ENCODE data around the gene MBD2.
"Not testable (repeated sequence)": the region's sequence is repeated elsewhere in the genome, so short reads cannot be mapped to it uniquely, and the experiment has no call there.

The MBD2 gene

GRCh38 chr18:54224379-54225014, at the start of gene MBD2:
Gene MBD2 (minus strand): TSS chr18:54224669. CDS start chr18:54224559, 110 bp downstream.
- DNase-seq (ENCODE audit: low spot score), result peak; percentile 91

- DNase-seq (ENCODE audit: low spot score), result peak; percentile 57
Measured at GRCh38 chr18:54269893-54270844, 45.7 kb upstream of the MBD2 start.

DNA sequence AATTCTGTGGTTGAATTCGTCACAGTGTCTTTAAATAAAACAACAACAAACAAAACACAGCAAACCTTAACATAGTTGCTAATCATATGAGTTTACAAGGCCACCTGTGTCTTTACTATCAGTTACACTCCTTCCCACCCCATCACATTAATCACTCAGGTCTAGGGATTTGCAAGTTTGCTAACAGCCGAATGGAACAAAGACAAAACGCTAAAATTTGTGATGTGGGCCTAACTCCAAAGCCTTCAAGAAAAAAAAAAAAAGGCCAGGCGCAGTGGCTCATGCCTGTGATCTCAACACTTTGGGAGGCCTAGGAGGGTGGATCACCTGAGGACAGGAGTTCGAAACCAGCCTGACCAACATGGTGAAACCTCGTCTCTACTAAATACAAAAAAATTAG, 44.3 kb upstream of the MBD2 start:
- no peak for DNase-seq (ENCODE audit: low spot score)

GRCh38 chr18:54267701-54268100, 43.2 kb upstream of the MBD2 start:
- DNase-seq (ENCODE audit: low spot score), result no peak

DNA sequence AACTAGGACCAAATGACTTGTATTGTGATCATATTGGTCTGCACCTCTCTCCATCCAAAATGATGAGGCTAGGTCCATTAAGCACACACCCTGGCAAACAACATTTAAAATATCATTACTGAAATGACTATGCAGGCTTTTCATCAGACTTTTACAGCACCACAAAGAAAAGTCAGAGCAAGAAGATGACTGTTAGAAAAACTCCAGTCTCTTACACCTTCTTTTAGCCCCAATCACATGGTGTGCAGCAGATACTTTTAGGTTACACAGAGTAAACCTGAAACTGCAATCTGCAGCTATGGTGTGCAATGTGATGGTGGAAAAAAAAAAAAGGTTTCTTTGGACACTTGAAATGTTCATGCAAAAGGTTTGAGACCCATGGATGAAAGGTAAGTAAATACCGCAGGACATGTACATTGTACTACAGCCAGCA, 39.5 kb upstream of the MBD2 start:
- DNase-seq (ENCODE audit: low spot score), result no peak

- no peak for DNase-seq (ENCODE audit: low spot score)
Measured at GRCh38 chr18:54261894-54262293, 37.4 kb upstream of the MBD2 start.

- no peak for DNase-seq (ENCODE audit: low spot score)
Measured at GRCh38 chr18:54260396-54261072, 36.1 kb upstream of the MBD2 start.

- not testable (repeated sequence) for DNase-seq (ENCODE audit: low spot score)
Measured at GRCh38 chr18:54257818-54258217, 33.3 kb upstream of the MBD2 start.

DNA sequence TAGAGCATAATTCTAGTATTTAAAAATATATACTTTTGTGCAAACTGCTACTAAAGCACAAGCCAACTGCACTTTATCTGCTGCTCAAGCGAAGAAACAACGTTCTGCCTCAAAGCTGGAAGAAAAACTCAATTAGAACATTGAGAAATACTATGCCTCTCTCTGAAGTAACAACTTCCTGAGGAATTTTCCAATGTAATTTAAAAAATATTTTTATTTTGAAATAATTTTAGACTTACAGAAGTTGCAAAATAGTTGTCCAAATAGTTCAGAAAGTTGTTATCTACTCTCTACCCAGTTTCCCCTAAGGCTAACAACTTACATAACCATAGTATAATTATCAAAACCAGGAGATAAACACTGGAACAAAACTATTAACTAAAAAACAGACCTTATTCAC, 32.5 kb upstream of the MBD2 start:
- no peak for DNase-seq (ENCODE audit: low spot score)

DNA sequence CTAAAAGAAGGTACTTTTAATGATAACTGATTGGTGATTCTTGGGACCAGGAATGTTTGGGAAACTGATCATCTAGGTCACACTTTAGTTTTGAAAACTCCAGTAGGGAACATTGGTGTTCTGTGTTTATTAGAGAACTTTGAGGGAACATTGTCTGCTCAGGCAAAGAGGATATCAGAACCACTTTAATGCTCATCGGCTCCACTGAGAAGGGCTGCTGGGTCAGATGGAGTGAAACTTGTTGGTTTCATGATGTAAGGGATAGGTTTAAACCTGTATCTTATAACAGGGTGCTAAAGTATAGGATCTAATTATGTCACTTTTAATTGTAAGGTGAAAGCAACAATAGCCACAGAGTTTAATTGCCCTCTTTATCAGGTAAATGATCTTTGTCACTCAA, 30.7 kb upstream of the MBD2 start:
- DNase-seq (ENCODE audit: low spot score), result no peak

DNA sequence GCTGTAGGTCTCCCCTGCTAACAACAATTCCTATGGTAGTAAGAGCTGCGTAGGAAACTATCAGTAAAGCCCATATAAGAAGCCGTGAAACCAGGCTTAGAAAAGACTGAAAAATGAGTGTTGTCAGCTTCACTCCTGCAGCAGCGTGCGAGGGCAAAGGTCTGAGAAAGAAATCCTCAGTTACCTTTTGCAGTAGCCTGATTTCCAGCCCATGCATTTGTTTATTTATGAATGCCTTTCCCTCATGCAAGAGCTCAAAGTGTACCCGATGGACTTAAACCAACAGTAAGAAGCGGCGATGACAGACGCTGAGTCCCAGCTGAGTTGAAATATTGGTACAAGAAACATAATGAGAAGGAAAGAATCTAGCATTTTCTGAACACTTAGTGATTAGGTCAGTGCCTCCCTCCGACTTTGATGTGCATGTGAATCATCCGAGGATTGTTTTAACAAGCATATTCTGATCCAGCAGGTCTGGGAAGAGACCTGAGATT, 29.8 kb upstream of the MBD2 start:
- peak; percentile 67 for DNase-seq (ENCODE audit: low spot score)

DNA sequence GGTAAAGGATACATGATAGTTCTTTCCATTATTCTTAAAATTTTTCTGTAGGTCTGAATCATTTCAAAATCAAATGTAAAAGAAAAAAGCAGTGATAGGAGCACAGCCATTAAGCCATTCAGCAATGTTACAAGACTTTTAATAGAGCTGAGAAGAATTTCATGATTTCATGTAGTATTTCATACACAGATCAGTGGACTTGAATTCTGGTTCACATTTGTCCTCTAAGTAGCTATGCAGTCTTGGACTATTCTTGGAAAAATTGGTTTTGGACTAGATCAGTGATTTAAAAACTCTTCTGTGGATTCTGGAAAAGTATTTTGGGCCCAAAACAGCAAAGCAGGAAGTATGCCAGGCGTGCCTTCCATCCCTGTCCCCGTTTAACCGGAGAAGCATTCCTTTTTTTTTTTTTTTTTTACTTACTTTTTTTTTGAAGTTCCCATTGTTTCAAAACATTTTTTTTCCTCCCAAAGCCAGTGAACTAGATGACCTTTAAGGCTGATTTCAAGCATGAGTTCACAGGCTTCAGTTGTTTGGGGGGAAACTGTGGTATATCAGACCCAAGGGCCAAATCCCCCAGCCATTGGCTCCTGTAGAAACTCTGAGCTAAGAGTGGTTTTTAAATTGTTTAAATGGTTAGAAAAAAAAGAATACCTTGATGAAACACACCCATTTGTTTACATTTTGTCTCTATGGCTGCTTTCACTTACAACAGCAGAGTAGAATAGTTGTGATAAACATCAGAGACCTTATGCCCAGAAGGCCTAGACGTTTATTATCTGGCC, 27.3 kb upstream of the MBD2 start:
- no peak for DNase-seq (ENCODE audit: low spot score)

DNA sequence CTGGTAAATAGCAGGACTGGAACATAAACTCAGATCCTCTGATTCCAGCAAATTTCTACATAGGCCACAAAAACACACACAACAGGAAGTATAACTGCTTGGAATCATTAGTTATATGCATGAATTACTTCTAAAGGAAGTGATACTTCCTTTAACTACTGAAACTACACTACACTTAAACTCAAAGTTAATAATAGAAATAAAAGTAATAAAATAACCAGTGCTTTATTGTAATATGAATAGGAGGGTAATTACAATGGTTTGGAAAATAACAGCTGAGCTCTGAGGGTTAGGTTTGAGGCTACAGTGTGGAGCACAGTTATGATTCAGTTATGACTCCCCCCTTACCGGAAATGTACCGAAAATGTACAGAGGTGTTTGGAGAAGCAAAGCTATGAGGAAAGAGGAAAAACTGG, 26.4 kb upstream of the MBD2 start:
- no peak for DNase-seq (ENCODE audit: low spot score)

DNA sequence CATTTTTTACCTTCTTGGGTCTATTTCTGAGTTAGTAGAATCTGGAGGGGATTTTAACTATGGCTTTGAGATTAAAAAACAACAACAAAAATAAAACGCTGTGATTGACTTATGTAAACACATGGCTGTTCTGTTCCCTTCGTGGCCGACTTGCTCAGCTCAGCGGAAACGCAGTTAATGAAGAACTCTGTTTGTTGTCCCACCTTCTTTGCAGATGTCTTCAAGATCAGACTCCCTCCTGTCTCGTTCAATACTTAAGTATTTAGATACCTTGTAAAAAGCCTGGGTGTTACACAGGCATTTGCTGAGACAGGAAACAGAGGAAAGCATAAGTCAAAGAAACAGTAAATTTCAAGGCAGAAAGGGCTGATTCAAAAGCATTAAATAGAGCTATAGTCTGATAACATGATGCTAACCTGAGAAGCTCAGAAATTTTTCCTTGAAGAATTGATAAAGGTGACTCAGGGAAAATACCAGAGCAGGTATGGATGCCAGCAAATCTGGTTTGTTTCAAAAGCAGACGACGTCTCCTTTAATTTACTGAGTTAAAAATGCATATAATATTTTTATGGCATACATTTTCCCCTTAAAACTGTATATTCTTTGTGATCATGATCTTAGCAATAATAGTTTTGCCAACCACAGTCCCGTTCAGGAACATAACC, 23.2 kb upstream of the MBD2 start:
- no peak for DNase-seq (ENCODE audit: low spot score)

GRCh38 chr18:54242327-54242726, 17.9 kb upstream of the MBD2 start:
- no peak for DNase-seq (ENCODE audit: low spot score)

DNA sequence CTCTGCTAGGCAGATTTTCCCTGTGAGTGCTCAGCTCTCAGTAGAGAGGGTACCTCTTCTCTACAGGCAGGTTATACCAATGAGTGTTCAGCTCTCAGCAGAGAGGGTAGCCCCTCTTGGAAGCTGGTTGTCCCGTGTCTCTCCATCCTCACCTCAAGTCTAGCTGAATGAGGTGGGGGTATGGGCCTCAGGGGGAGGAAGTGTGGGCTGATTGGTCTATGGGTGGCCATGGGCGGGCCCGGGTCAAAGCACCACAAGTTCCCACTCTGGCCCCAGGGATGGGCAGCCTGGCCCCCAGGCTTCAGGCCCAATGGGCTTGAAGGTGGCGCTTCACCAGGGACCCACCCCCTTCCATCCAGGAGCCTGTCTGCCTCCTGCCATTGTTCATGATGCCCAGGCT, 17.0 kb upstream of the MBD2 start:
- DNase-seq (ENCODE audit: low spot score), result no peak

GRCh38 chr18:54240629-54241107, 16.2 kb upstream of the MBD2 start:
- DNase-seq (ENCODE audit: low spot score), result no peak

DNA sequence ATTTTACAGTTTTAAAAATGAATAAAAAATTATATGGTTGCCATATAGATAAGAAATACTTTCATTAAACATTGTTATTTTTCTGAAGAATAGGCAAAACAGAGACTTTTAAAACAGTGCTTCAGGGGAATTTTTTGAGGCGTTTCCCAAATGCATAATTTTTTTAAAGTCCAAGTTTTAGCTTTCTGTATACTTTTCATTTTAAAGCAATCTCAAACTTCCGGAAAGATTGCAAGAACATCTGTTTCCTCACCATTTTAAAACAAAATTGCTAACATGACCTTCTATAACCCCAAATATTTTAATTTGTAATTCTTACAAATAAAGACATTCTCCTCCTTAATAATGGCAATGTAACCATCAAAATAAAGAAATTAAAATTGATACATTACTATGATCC, 15.1 kb upstream of the MBD2 start:
- DNase-seq (ENCODE audit: low spot score), result no peak

- DNase-seq (ENCODE audit: low spot score), result no peak
Measured at GRCh38 chr18:54239091-54239490, 14.6 kb upstream of the MBD2 start.

- no peak for DNase-seq (ENCODE audit: low spot score)
Measured at GRCh38 chr18:54238173-54238936, 13.9 kb upstream of the MBD2 start.

Data from LoVo (cell line).